GM12864 (cell line): ENCODE results near the gene WDR91.

Experiments used
- DNase-seq: peaks from one replicate; pipeline ENCODE4 v3.0.0-alpha.2; 2011; ENCODE audit warnings: low read depth
- H3K4me3 ChIP-seq: 2 replicates; pipeline ENCODE4 v1.5.1; 2011; ENCODE audit warnings: mild to moderate bottlenecking, low read depth, low read length, control low read depth
- CTCF ChIP-seq: IDR thresholded peaks from 2 replicates; pipeline ENCODE4 v1.5.1; 2011; ENCODE audit warnings: low read depth, mild to moderate bottlenecking, moderate library complexity, low read length, control low read depth, inconsistent platforms; ENCODE audit errors: missing control alignments

Gene WDR91

DNA sequence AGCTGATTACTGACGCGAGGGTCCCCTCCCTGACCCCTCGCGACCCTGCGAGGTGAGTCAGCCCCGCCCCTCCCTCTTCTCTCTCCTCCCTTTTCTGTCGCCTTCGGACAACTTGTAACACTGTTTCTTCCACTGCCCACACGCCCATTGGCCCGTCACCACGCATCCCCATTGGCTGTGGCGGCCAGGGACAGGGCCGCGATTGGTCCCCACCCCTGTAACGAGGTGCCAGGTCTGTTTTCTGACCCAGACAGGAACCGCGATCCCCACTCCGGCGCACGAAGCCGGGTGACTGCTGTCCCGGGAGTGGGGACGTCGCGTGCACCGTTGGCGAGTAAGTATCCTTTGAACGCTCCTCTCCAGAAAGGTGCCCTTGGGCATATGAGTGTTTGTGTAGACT is 22.2 kb upstream of the WDR91 start, which contains the start of gene STRA8:
TSS of gene STRA8 (plus strand) at position 269 of the 400 bp plus-strand sequence. CDS start 6,687 bp downstream, outside the sequence.
- TF ChIP-seq CTCF, result no peak
- no peak for DNase-seq
- H3K4me3 ChIP-seq, result no peak within 1 kb of the TSS

DNA sequence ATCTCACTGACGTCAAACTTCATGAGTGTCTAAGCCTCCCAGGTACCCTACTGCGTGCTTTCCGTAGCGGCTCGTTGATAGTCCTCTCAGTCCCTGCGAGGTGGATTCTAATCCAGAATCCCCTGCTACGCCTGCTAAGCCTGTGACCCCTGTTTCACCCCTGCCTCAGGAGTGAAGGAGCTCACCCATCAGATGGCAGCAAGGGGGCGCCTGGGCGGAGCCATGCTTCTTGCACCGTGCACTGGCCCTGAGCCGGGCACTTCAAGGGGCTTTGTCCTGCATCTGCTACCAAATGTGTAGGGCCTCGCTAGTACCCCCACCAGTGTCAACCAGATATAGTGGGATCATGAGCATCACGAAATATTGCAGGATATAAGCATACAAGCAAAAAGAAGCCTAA is 21.4 kb upstream of the WDR91 start:
- no peak for DNase-seq
- no peak overlapping the region for H3K4me3 ChIP-seq
- TF ChIP-seq CTCF, result peak; percentile 39

GRCh38 chr7:135232087-135232486 is 20.8 kb upstream of the WDR91 start:
- H3K4me3 ChIP-seq, result no peak overlapping the region
- no peak for DNase-seq
- no peak for TF ChIP-seq CTCF

DNA sequence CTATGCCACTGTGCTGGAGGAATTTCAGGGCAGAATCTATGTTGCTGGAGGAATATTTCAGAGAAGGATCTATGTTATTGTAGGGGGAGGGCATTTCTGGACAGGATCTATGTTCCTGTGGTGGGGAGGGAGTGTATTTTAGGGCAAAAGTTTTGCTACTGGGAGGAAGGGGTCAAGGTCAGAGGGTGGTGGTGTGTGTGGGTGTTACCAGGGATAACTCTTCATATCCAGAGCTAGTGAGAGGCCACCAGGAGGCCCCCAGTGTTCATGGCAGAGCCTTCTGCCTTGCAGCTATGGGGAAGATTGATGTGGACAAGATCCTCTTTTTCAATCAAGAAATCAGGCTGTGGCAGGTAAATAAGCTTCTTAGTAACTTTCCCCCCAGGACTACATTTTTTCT is 20.4 kb upstream of the WDR91 start:
- TF ChIP-seq CTCF, result no peak
- DNase-seq, result no peak
- no peak overlapping the region for H3K4me3 ChIP-seq

- H3K4me3 ChIP-seq, result no peak overlapping the region
- TF ChIP-seq CTCF, result no peak
- DNase-seq, result no peak
These were observed 12.7 kb upstream of the WDR91 start for GRCh38 chr7:135224027-135224426.

- no peak for DNase-seq
- TF ChIP-seq CTCF, result no peak
- H3K4me3 ChIP-seq, result no peak overlapping the region
These were observed 6.6 kb upstream of the WDR91 start for GRCh38 chr7:135217645-135218509.

DNA sequence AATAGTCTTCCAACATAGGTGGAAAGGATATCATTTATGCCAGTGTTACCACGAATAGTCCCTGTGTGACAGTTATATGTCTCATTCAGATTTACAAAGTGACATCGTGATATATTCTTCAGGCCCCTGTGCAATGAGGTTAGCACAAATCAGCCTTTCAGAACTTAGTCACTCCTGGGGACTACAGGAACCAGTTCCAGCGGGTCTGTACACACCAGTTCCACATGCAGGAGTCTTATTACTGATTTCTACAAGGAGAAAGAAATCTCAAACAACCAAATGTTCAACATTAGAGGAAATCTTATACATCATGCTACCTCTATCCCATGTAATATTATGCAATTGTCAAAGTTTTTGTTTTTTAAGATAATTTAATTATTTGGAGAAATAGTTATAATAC is 4.4 kb upstream of the WDR91 start:
- TF ChIP-seq CTCF, result no peak
- no peak for DNase-seq
- H3K4me3 ChIP-seq, result no peak overlapping the region
